ENCODE results near the gene CSNK2A3. TPM values are rescaled to one million over a fixed set of nuclear protein-coding genes. Genes with fewer than 3 reads are reported as not detected.
A peak's percentile ranks its signal among the peaks of the same experiment; 100 is the strongest.

CSNK2A3 gene
- total and polyA plus RNA-seq, 8 donors: 0.19 to 1.1 (median 0.54) TPM; not detected in 1

- no peak for ATAC-seq
- no peaks in the 10 kb centered on the region for H3K36me3 ChIP-seq
- intact Hi-C loops (cut with DNase I): no loop called here
These were observed 30.9 kb downstream of the CSNK2A3 start for GRCh38 chr11:11322101-11322500.

GRCh38 chr11:11320825-11321224 is 32.2 kb downstream of the CSNK2A3 start:
- Histone ChIP-seq H3K9me3 (no peaks in the 10 kb centered on the region), H3K27me3 (no peaks in the 10 kb centered on the region), H3K36me3 (no peaks in the 10 kb centered on the region), H3K4me1 (no peaks in the 10 kb centered on the region), H3K27ac (no peak overlapping the region), H3K4me3 (no peak overlapping the region)
- no peak for TF ChIP-seq CTCF (IDR thresholded peaks at IDR 0.05)
- DNase-seq (no peak), ATAC-seq (no peak), FAIRE-seq (no peak)
- WGBS, 2 donors: 56 to 73% methylated on average over 2 of the region's 2 CpGs
- intact Hi-C loops (cut with DNase I): no loop called here

More at GRCh38 chr11:11322101-11322500, 30.9 kb downstream of the CSNK2A3 start:
- H3K4me1 ChIP-seq: no peaks in the 10 kb centered on the region
- no peak for FAIRE-seq
- H3K9me3 ChIP-seq: no peaks in the 10 kb centered on the region
- H3K27ac ChIP-seq: no peak overlapping the region
- H3K4me3 ChIP-seq: no peak overlapping the region
- DNase-seq: no peak
- TF ChIP-seq CTCF (IDR thresholded peaks at IDR 0.05): no peak
- no peaks in the 10 kb centered on the region for H3K27me3 ChIP-seq

GRCh38 chr11:11318961-11319360 is 34.1 kb downstream of the CSNK2A3 start:
- peak in 1 of 4 donors; percentile 44 for ATAC-seq
- no peak for DNase-seq
- H3K27me3 ChIP-seq: no peaks in the 10 kb centered on the region
- no peak for TF ChIP-seq CTCF (IDR thresholded peaks at IDR 0.05)
- H3K27ac ChIP-seq: no peak overlapping the region
- H3K4me1 ChIP-seq: peaks cover 0 to 2% (median 0%) of the 10 kb centered on the region in 3 donors
- no peak overlapping the region for H3K4me3 ChIP-seq
- H3K36me3 ChIP-seq: no peaks in the 10 kb centered on the region
- no peak for FAIRE-seq
- intact Hi-C loops (cut with DNase I): no loop called here
- no peaks in the 10 kb centered on the region for H3K9me3 ChIP-seq
- 81 to 85% methylated on average over 4 of the region's 4 CpGs for WGBS, 2 donors

- ATAC-seq (no peak), FAIRE-seq (no peak)
These were observed 34.6 kb downstream of the CSNK2A3 start for GRCh38 chr11:11318461-11318860.

More at GRCh38 chr11:11318461-11318860, 34.6 kb downstream of the CSNK2A3 start:
- 89 to 94% methylated on average over 7 of the region's 7 CpGs for whole genome bisulfite sequencing, 2 donors
- Histone ChIP-seq H3K9me3 (no peaks in the 10 kb centered on the region), H3K27ac (no peak overlapping the region), H3K36me3 (no peaks in the 10 kb centered on the region), H3K4me1 (peaks cover 0 to 7% (median 5%) of the 10 kb centered on the region in 3 donors), H3K4me3 (no peak overlapping the region), H3K27me3 (no peaks in the 10 kb centered on the region)
- intact Hi-C loops (cut with DNase I): no loop called here
- TF ChIP-seq CTCF (IDR thresholded peaks at IDR 0.05): no peak
- no peak for DNase-seq

Measured in pancreas (tissue), 10 donors.